PC-9 (cell line): Measurements from ENCODE around the gene ANXA1. TPM values are rescaled to one million over a fixed set of nuclear protein-coding genes. Genes with fewer than 3 reads are reported as not detected.

ENCODE experiments used
- BruUV-seq: library from RNA; stranded (reverse); fragments of 400-500 nt; replicated peaks from 2 replicates; lab custom pipeline; 2021; lab: Mats Ljungman, UMichigan
- CTCF ChIA-PET: fragments of 300-600 bp; sonication (Branson Sonifier 250); formaldehyde crosslinking; loops from one replicate; lab custom pipeline; 2022; ENCODE audit warnings: antibody characterized with exemption; lab: Charles Lee
- POLR2A ChIA-PET: fragments of 300-600 bp; sonication (Branson Sonifier 250); formaldehyde crosslinking; loops from one replicate; lab custom pipeline; 2022; ENCODE audit warnings: antibody characterized with exemption; ENCODE audit not compliant: unreplicated experiment; lab: Charles Lee
- DNase-seq, 2 experiments: peaks; one replicate each; pipeline versions ENCODE4 v3.0.0 to v3.0.0-alpha.2; 2015 to 2022; ENCODE audit warnings: mixed read lengths in 1 of 2
- H2AFZ ChIP-seq: fragments of 200-600 bp; sonication (generic); 2 replicates; pipeline ENCODE4 v1.8.1; 2017; ENCODE audit warnings: antibody characterized with exemption
- H3F3A ChIP-seq: fragments of 200-600 bp; sonication (generic); 2 replicates; pipeline ENCODE4 v1.8.1; 2017; ENCODE audit warnings: antibody characterized with exemption, mild to moderate bottlenecking, low read depth; ENCODE audit not compliant: insufficient read depth
- H3K27ac ChIP-seq: fragments of 200-600 bp; sonication (generic); 2 replicates; pipeline ENCODE4 v1.6.1; 2016; ENCODE audit warnings: mixed run types
- H3K27me3 ChIP-seq: fragments of 200-600 bp; sonication (generic); 2 replicates; pipeline ENCODE4 v1.6.1; 2016; ENCODE audit warnings: low read depth, mixed run types; ENCODE audit not compliant: insufficient read depth
- H3K36me3 ChIP-seq: fragments of 200-600 bp; sonication (generic); 2 replicates; pipeline ENCODE4 v1.6.1; 2016; ENCODE audit warnings: low read depth, mixed run types
- H3K4me1 ChIP-seq: fragments of 200-600 bp; sonication (generic); replicated peaks from 2 replicates; pipeline ENCODE4 v1.6.1; 2016; ENCODE audit warnings: mixed run types; ENCODE audit not compliant: insufficient read depth
- H3K4me2 ChIP-seq: fragments of 200-600 bp; sonication (generic); 2 replicates; pipeline ENCODE4 v1.6.1; 2017; ENCODE audit warnings: mixed run types
- H3K4me3 ChIP-seq: fragments of 200-600 bp; sonication (generic); 2 replicates; pipeline ENCODE4 v1.6.1; 2016; ENCODE audit warnings: mixed run types
- H3K79me2 ChIP-seq: fragments of 200-600 bp; sonication (generic); 2 replicates; pipeline ENCODE4 v1.6.1; 2017; ENCODE audit warnings: low read depth, mixed run types
- H3K9me2 ChIP-seq: fragments of 200-600 bp; sonication (generic); 2 replicates; pipeline ENCODE4 v1.8.1; 2017; ENCODE audit warnings: mild to moderate bottlenecking; ENCODE audit not compliant: insufficient read depth
- H3K9me3 ChIP-seq: fragments of 200-600 bp; sonication (generic); 2 replicates; pipeline ENCODE4 v1.8.1; 2016; ENCODE audit warnings: low read depth; ENCODE audit not compliant: insufficient read depth
- H4K20me1 ChIP-seq: fragments of 200-600 bp; sonication (generic); 2 replicates; pipeline ENCODE4 v1.8.1; 2017; ENCODE audit not compliant: insufficient read depth
- EZH2 ChIP-seq: fragments of 200-600 bp; sonication (generic); IDR thresholded peaks from 2 replicates; pipeline ENCODE4 v1.8.0; 2017; ENCODE audit warnings: antibody characterized with exemption, low read depth
- intact Hi-C: fragments of 100-400 bp; cut with micrococcal nuclease; formaldehyde crosslinking; loops from one replicate; pipeline ENCODE4 v1.10.0; 2022; ENCODE audit not compliant: unreplicated experiment
- total RNA-seq: library from RNA; stranded (reverse); gene quantifications from 2 replicates; pipeline ENCODE4 v1.2.3, GENCODE V29; 2021
- TF ChIP-seq, protein P1 (sequence below): fragments of 200-600 bp; sonication (generic); conservative IDR thresholded peaks from 2 replicates; pipeline ENCODE4 v1.6.1; 2017; ENCODE audit warnings: mixed run types, antibody characterized with exemption, mild to moderate bottlenecking, moderate library complexity

The ANXA1 gene
- total RNA-seq, 1 experiment from 2014 or later, result 753 TPM

DNA sequence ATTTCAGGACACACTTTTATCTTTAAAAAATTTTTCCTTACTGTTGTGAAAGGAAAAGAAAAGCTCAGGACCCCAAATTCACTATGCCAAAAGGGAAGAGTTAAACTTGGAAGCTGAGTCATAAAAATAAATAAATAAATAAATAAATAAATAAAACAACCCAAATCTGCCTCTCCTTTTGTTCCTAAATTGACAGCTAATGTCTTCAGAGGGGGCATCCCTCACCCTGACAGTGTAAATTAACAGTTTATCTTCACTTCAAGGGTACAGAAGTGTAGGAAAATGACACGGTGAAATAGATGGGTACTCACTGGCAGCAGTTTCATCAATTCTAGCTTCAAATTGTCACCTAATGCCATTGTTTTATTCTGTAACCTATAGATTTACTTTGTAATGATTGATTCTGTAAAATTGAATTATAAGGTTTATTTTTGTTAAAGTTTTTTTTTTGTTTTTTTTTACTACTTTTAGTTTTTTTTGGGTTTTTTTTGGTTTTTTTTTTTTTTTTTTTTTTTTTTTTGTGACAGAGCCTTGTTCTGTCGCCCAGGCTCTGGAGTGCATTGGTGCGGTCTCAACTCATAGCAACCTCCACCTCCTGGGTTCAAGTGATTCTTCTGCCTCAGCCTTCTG lies 18.5 kb upstream of the ANXA1 start:
- H3K9me3 ChIP-seq, result peaks cover 9% of the 10 kb centered on the region; the same call in 1 of the 2 replicates
- no peaks in the 10 kb centered on the region for H3K27me3 ChIP-seq
- DNase-seq, result no peak
- TF ChIP-seq EZH2, result no peak
- TF ChIP-seq, protein P1, sequence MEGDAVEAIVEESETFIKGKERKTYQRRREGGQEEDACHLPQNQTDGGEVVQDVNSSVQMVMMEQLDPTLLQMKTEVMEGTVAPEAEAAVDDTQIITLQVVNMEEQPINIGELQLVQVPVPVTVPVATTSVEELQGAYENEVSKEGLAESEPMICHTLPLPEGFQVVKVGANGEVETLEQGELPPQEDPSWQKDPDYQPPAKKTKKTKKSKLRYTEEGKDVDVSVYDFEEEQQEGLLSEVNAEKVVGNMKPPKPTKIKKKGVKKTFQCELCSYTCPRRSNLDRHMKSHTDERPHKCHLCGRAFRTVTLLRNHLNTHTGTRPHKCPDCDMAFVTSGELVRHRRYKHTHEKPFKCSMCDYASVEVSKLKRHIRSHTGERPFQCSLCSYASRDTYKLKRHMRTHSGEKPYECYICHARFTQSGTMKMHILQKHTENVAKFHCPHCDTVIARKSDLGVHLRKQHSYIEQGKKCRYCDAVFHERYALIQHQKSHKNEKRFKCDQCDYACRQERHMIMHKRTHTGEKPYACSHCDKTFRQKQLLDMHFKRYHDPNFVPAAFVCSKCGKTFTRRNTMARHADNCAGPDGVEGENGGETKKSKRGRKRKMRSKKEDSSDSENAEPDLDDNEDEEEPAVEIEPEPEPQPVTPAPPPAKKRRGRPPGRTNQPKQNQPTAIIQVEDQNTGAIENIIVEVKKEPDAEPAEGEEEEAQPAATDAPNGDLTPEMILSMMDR, result no peak
- H3K4me3 ChIP-seq, result peak overlapping the region; percentile 55; the same call in 1 of the 2 replicates
- peaks cover 16% of the 10 kb centered on the region; the same call in 1 of the 2 replicates for H3F3A ChIP-seq
- no peak overlapping the region for H2AFZ ChIP-seq
- H3K4me1 ChIP-seq, result peaks cover 40% of the 10 kb centered on the region
- ChIA-PET CTCF (interaction anchor here (0.5 to 0.7 kb wide), 2 partner anchors 10 to 16 kb away, joined by 5 to 6 read pairs; no protein-coding TSS in a partner anchor), POLR2A (interaction anchor here (0.7 kb wide), 2 partner anchors 82 to 937 kb away, joined by 3 to 6 read pairs; no protein-coding TSS in a partner anchor)
- no peaks in the 10 kb centered on the region for H4K20me1 ChIP-seq
- BruUV-seq, result no TSS peak
- H3K4me2 ChIP-seq, result peak overlapping the region; percentile 82
- no peaks in the 10 kb centered on the region for H3K79me2 ChIP-seq
- peak overlapping the region; percentile 78 for H3K27ac ChIP-seq
- H3K36me3 ChIP-seq, result no peaks in the 10 kb centered on the region
- no peaks in the 10 kb centered on the region for H3K9me2 ChIP-seq
- intact Hi-C loops, result no loop called here

DNA sequence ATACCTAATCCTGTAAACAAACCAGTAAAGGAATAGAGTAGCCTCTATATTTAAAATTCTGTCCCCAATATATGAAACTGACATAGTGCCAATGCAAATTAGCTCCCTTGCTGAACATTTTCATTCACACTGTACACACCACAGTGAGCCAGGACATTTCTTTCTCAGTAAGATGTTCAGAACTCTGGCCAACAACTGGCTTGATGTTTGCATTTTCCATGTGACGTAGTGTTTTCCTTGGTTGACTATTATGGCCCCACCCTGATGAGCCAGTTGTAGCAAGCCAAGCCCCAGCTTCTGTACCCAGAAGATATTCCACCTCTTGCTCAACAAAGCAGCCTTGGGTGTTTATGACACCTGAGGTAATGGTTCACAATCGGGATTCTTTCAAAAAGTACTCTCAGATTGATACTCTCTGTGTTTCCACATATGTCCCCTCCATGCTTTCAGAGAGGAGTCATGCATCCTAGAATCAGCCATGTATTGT lies 17.7 kb upstream of the ANXA1 start:
- Histone ChIP-seq H3K4me3 (no peak overlapping the region), H3K9me2 (no peaks in the 10 kb centered on the region), H3K9me3 (peaks cover 9% of the 10 kb centered on the region; the same call in 1 of the 2 replicates), H2AFZ (0 out of 2 replicates have a peak overlapping the region, but pooled peaks have one; percentile 20), H4K20me1 (no peaks in the 10 kb centered on the region), H3K4me2 (no peak overlapping the region), H3K27me3 (no peaks in the 10 kb centered on the region), H3K79me2 (no peaks in the 10 kb centered on the region), H3F3A (peaks cover 16% of the 10 kb centered on the region; the same call in 1 of the 2 replicates), H3K4me1 (peaks cover 40% of the 10 kb centered on the region), H3K36me3 (no peaks in the 10 kb centered on the region), H3K27ac (no peak overlapping the region)
- no peak for DNase-seq
- ChIA-PET CTCF (no interaction called here), POLR2A (interaction anchor here (0.6 kb wide), 1 partner anchor 21 kb away, joined by 5 read pairs; no protein-coding TSS in a partner anchor)
- BruUV-seq, result no TSS peak
- intact Hi-C loops, result no loop called here
- TF ChIP-seq, protein P1, result no peak
- no peak for TF ChIP-seq EZH2

DNA sequence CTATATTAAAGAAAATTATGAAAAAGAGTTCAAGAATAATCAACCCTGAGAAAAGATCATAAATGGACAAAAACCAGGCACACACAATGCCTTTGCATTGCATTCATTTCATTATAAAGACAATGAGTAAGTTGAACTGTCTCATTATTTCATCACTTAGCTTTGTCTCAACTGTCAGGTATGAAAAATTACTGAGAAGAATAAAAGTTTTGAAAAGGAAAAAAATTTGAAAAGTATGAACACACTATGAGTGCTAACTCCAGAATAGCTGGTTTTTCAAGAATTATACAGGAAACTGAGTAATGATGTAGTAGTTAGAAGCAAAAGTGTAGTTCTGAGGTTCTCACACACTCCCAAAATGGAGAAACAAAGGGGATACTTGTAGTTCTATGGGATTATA lies 16.3 kb upstream of the ANXA1 start:
- no TSS peak for BruUV-seq
- 0 out of 2 replicates have a peak, but pooled peaks cover 12% of the 10 kb centered on the region for H3K9me3 ChIP-seq
- H3K4me1 ChIP-seq, result peaks cover 40% of the 10 kb centered on the region
- H3K4me3 ChIP-seq, result no peak overlapping the region
- no peaks in the 10 kb centered on the region for H3K36me3 ChIP-seq
- peak overlapping the region; percentile 26 for H3K27ac ChIP-seq
- no peaks in the 10 kb centered on the region for H3K27me3 ChIP-seq
- no peak overlapping the region for H3K4me2 ChIP-seq
- H3K79me2 ChIP-seq, result no peaks in the 10 kb centered on the region
- DNase-seq, result no peak
- no peak overlapping the region for H2AFZ ChIP-seq
- no peak for TF ChIP-seq EZH2
- TF ChIP-seq, protein P1, result no peak
- ChIA-PET POLR2A (interaction anchor here (0.6 kb wide), 2 partner anchors 16 to 181 kb away, joined by 3 to 5 read pairs; partner anchors contain the start of gene ANXA1), CTCF (interaction anchor here (0.6 kb wide), 2 partner anchors 313 to 902 kb away, joined by 3 to 7 read pairs; no protein-coding TSS in a partner anchor)
- intact Hi-C loops, result no loop called here
- H3K9me2 ChIP-seq, result no peaks in the 10 kb centered on the region
- peaks cover 16% of the 10 kb centered on the region; the same call in 1 of the 2 replicates for H3F3A ChIP-seq
- H4K20me1 ChIP-seq, result no peaks in the 10 kb centered on the region
